NCI-H2171 treated with DMSO at 0.1 percent for 48 hours (cell line): ENCODE data around the gene TRIM41.
"Not testable (repeated sequence)": the region's sequence is repeated elsewhere in the genome, so short reads cannot be mapped to it uniquely, and the experiment has no call there.

Source experiments
- DNase-seq: peaks from one replicate; lab custom pipeline; 2025; lab: John Stamatoyannopoulos, UW

TRIM41 gene

DNA sequence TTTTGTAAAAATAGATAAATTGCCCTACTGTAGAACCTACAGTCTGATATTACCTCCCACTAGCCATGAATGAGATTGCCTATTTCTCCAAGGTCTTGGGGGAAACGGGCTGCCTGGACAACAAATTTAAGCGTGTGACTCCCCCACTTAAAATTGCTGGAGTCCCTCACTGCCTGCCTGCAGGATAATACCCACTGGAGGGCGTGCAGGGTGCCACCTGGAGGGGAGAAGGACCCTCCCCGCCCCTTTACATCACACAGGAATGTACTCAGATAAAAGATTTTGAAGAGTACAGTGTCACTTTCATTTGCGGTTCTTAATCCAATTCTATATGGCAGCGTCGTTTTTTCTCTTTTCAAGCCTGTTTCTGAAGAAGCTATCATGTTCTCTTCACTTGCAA lies 11.9 kb upstream of the TRIM41 start:
- no peak for DNase-seq

DNA sequence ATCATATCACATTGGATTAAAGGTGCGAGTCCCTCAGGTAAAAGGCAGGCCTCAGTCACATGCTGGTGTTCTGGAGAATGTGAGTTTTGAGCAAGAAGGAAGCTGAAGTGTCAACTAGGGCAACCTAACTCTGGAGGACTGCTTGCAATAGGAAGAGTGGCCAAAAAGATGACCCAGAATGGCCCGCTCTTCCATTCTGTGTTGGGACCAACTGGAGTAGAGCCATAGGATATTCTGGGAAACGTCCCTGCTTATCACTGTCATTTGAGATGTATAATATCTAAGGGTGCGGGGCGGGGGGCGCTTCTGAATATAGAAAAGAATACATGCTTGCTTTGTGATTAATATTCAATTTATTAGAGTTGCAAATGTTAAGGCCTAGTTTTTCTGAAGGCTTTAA lies 11.0 kb upstream of the TRIM41 start:
- no peak for DNase-seq

DNA sequence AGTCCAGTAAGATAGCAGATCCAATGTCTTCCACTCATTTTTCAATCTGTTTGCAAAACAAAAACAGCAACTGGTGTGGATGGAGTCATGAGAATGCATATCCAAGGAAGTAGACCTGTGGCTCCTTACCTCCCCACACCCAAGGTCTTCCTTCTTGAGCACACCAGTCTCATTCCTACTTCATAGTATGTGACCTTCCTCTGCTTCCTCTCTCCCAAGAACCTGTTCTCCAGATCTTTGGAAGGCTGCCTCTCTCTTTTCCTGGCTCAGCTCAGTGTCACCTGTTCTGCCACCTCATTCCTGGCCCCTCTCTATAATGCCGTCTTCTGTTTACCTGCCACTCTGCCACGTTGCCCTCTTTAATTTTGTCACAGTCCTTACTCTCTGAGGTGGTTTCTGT lies 10.1 kb upstream of the TRIM41 start:
- no peak for DNase-seq

DNA sequence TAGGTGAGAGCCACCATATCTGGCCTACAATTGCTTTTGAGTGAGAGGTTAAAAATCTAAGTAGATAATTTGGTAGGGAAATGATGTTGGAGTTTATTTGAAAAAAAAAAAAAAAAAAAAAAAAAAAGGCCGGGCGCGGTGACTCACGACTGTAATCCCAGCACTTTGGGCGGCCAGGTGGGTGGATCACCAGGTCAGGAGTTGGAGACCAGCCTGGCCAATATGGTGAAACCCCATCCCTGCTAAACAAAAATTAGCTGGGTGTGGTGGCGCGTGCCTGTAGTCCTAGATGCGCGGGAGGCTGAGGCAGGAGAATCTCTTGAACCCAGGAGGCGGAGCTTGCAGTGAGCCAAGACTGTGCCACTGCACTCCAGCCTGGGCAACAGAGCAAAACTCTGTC lies 8.8 kb upstream of the TRIM41 start:
- DNase-seq: not testable (repeated sequence)

DNA sequence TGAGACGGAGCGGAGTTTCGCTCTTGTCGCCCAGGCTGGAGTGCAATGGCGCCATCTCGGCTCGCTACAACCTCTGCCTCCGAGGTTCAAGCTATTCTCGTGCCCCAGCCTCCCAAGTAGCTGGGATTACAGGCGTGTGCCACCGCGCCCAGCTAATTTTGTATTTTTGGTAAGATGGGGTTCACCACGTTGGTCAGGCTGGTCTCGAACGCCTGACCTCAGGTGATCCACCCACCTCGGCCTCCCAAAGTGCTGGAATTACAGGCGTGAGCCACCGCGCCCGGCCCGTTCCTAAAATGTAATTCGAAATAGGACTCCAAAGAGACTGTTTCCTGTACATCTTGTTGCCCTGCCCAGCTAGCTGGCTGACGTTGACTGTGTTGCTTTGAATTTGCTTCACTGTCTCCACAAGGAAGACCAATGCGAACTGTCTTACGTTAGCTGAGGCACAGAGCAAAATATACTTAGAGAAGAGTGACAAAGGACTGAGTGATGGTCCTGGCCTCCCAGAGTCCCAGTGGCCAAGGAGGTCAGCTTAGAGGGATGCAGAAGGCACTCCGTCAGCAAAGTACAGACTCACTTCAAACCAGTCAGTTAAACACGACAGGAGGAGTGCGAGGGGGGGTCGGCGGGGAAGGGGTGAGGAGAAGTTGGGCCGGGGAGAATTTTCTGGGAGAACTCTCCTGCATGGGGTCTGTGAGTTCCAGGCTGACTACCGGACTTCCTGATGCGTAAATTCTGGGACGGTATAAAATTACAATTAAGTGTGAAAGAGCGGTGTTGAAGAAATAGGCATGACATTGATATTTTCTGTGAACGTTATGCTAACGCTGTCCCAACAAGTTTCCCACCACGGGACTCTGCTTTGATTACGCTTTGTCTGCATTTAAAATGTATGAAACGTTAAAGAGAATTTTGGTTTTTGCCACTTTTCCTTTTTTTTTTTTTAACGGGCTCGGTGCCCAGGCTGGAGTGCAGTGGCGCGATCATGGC lies 6.8 kb upstream of the TRIM41 start:
- DNase-seq: no peak

GRCh38 chr5:181217111-181217802 lies 5.8 kb upstream of the TRIM41 start:
- no peak for DNase-seq

- DNase-seq: no peak
Measured at GRCh38 chr5:181217803-181218062, 5.3 kb upstream of the TRIM41 start.

- DNase-seq: no peak
Measured at GRCh38 chr5:181218795-181219124, 4.3 kb upstream of the TRIM41 start.

DNA sequence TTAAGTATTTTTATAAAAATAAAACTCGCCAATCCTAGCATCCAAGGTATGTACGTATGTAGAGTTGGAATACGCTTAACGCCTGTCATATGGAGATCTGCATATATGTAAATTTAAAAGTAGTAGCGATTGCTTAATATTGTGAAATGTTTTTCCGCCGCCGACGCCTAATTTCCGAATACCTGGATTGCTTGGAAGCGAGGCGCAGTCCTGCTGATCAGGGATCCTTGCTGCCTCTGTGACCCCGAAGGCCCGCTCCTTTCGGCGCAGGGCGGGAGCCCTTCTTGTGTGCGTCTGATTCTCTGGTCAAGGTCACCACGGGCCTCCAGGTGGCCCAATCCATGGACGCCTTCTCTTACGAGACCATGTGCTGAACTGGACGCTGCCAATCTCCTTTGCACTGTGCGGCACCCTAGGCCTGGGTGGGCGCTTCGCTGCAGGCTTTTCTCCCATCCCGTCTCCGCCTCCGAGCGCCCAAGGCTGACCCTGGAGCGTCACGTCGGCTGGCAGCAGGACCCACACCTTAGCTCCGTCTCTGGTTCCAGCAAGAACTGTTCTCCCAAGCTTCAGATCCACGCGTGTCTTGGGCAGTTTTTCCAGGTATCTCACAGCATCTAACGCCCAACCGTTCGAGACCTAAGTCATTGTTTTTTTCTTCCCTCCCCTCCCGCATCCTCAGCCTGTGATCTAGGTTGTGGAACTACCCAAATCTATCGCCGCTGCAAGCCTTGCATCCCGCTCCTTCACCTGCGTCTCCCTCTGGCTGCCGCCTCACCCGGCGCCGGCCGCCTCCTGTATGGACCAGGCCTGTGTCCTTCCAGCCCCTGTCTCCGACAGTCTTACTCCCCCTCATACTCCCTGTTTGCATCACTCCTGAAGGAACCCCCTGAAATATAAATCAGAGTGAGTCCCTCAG lies 3.6 kb upstream of the TRIM41 start:
- no peak for DNase-seq

- DNase-seq: no peak
Measured at GRCh38 chr5:181220178-181220515, 2.9 kb upstream of the TRIM41 start.

DNA sequence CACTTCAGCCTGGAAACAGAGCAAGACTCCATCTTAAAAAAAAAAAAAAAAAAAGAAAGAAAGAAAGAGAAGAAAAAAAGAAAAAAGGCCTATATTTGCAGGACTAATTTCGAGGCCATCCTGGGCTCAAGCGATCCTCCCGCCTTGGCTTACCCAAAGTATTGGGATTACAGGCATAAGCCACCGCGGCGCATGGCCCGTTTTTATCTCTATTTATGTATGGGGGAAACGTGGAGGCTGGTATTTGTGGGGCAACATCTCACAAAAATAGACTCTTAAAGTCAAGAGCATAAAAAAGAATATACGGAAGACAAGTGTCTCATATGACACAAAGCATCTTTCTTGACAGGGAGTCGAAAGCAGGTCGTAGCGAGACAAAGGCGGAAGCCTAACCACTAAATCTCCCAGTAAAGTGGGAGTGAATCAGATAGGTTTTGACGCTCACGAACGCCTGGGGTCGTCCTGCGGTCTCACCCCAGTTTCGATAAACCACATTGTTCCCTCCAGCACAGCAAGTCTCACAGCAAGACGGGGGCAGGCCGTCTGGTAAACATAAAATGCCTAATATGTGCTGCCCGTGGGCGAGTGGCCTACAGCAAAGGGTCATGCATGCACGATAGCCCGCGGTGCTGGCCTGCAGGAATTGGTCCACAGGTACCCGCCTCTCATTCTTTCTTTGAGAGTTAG lies 1.8 kb upstream of the TRIM41 start:
- no peak for DNase-seq

- no peak for DNase-seq
Measured at GRCh38 chr5:181221792-181222629, 1.1 kb upstream of the TRIM41 start.

- no peak for DNase-seq
Measured at GRCh38 chr5:181222630-181223057, 437 bp upstream of the TRIM41 start.

DNA sequence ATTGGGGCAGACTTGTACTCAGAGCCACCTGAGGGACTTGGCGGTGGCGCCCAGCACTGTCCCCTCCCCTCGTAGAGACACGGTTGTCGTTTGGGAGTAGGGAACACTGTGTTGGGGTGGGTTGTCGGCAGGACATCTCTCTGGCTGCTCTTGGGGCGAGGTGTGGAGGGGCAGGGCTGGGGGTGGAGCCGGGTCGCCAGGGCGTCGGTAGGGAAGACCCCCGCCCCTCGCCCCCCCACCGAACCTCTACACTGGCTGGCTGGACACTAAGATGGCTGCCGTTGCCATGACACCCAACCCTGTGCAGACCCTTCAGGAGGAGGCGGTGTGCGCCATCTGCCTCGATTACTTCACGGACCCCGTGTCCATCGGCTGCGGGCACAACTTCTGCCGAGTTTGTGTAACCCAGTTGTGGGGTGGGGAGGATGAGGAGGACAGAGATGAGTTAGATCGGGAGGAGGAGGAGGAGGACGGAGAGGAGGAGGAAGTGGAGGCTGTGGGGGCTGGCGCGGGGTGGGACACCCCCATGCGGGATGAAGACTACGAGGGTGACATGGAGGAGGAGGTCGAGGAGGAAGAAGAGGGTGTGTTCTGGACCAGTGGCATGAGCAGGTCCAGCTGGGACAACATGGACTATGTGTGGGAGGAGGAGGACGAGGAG lies 778 bp downstream of the TRIM41 start:
- DNase-seq: no peak

GRCh38 chr5:181224390-181225229 lies 1.5 kb downstream of the TRIM41 start:
- no peak for DNase-seq

- DNase-seq: no peak
Measured at GRCh38 chr5:181229996-181230395, 6.9 kb downstream of the TRIM41 start.

DNA sequence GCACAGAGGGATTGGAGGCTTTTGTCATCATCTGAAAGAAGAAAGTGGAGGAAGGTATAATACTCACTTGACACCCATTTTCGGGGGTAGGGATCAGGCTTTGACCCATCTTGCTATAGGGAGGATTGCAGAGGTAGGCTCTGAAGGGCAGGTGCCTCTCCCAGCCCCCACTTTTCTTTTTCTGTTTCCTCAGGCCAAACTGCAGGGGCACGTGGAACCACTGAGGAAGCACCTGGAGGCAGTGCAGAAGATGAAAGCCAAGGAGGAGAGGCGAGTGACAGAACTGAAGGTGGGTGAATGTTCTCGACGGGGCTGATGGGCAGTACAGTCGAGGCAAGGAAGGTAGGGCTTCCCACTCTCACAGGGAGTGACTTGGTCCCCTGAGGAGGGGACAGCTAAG lies 7.5 kb downstream of the TRIM41 start:
- DNase-seq: no peak

GRCh38 chr5:181231432-181231831 lies 8.4 kb downstream of the TRIM41 start:
- DNase-seq: no peak

DNA sequence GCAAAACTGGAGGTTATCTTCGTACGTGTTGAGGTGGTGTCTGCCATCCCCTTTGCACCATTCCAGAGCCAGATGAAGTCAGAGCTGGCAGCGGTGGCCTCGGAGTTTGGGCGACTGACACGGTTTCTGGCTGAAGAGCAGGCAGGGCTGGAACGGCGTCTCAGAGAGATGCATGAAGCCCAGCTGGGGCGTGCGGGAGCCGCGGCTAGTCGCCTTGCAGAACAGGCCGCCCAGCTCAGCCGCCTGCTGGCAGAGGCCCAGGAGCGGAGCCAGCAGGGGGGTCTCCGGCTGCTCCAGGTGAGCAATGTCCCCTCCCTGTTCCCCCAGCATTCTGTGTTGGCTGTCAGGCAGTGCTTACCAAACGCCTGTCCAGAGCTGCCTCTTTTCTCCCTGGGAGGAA lies 9.5 kb downstream of the TRIM41 start:
- no peak for DNase-seq
